Neural progenitor cell (in vitro differentiated cells): ENCODE data around the gene SBSN. TPM values are rescaled to one million over a fixed set of nuclear protein-coding genes. Genes with fewer than 3 reads are reported as not detected.

Experiments used
- DNase-seq: peaks from one replicate; pipeline ENCODE4 v3.0.0-alpha.2; 2016; ENCODE audit warnings: low spot score
- H2AFZ ChIP-seq: fragments of 200-600 bp; sonication (generic); replicated peaks from 2 replicates; pipeline ENCODE4 v1.6.1; 2016; ENCODE audit warnings: antibody characterized with exemption
- H3F3A ChIP-seq: fragments of 200-600 bp; sonication (generic); 2 replicates; pipeline ENCODE4 v1.6.1; 2016; ENCODE audit warnings: antibody characterized with exemption, low read depth
- H3K27ac ChIP-seq: fragments of 200-600 bp; sonication (generic); 2 replicates; pipeline ENCODE4 v1.5.1; 2016; ENCODE audit warnings: mild to moderate bottlenecking
- H3K27me3 ChIP-seq: fragments of 200-600 bp; sonication (generic); 2 replicates; pipeline ENCODE4 v1.6.1; 2016; ENCODE audit warnings: mild to moderate bottlenecking, moderate library complexity
- H3K36me3 ChIP-seq: fragments of 200-600 bp; sonication (generic); 2 replicates; pipeline ENCODE4 v1.5.1; 2016
- H3K4me1 ChIP-seq: fragments of 200-600 bp; sonication (generic); 2 replicates; pipeline ENCODE4 v1.6.1; 2016; ENCODE audit warnings: mixed run types
- H3K4me2 ChIP-seq: fragments of 200-600 bp; sonication (generic); 2 replicates; pipeline ENCODE4 v1.6.1; 2016
- H3K4me3 ChIP-seq: fragments of 200-600 bp; sonication (generic); 2 replicates; pipeline ENCODE4 v1.5.1; 2016
- H3K79me2 ChIP-seq: fragments of 200-600 bp; sonication (generic); 2 replicates; pipeline ENCODE4 v1.6.1; 2016; ENCODE audit warnings: low read depth
- H3K9ac ChIP-seq: fragments of 200-600 bp; sonication (generic); 2 replicates; pipeline ENCODE4 v1.6.1; 2016
- H3K9me3 ChIP-seq: fragments of 200-600 bp; sonication (generic); 2 replicates; pipeline ENCODE4 v1.5.1; 2016; ENCODE audit warnings: low read depth
- H4K20me1 ChIP-seq: fragments of 200-600 bp; sonication (generic); 2 replicates; pipeline ENCODE4 v1.6.1; 2016; ENCODE audit warnings: low read depth
- H3K27ac Mint-ChIP-seq: 3 replicates; pipeline ENCODE4 v1.8.0; 2021; ENCODE audit warnings: mixed read lengths
- H3K27me3 Mint-ChIP-seq: 2 replicates; pipeline ENCODE4 v1.8.0; 2022; ENCODE audit warnings: low read depth, mild to moderate bottlenecking, inconsistent platforms, moderate library complexity, mixed read lengths; ENCODE audit not compliant: insufficient read depth
- H3K36me3 Mint-ChIP-seq: 3 replicates; pipeline ENCODE4 v1.8.0; 2021; ENCODE audit warnings: mixed read lengths
- H3K4me1 Mint-ChIP-seq: 3 replicates; pipeline ENCODE4 v1.8.0; 2021; ENCODE audit warnings: mixed read lengths
- H3K4me3 Mint-ChIP-seq: 3 replicates; pipeline ENCODE4 v1.8.0; 2021; ENCODE audit warnings: mild to moderate bottlenecking, moderate library complexity, mixed read lengths
- H3K9me3 Mint-ChIP-seq: 3 replicates; pipeline ENCODE4 v1.8.0; 2020; ENCODE audit warnings: mixed read lengths
- EZH2 ChIP-seq: fragments of 200-600 bp; sonication (generic); IDR thresholded peaks from 2 replicates; pipeline ENCODE4 v1.6.1; 2017; ENCODE audit warnings: antibody characterized with exemption, mild to moderate bottlenecking, moderate library complexity
- EZH2phosphoT487 ChIP-seq: fragments of 200-600 bp; sonication (generic); IDR thresholded peaks from 2 replicates; pipeline ENCODE4 v1.6.1; 2017; ENCODE audit warnings: antibody characterized with exemption
- total RNA-seq: library from RNA; depleted of rRNA; stranded (reverse); fragments of >200 nt; gene quantifications from 2 replicates; pipeline ENCODE4 v1.2.3, GENCODE V29; 2015; ENCODE audit warnings: low replicate concordance
- TF ChIP-seq, protein P1 (sequence below): fragments of 200-600 bp; sonication (generic); IDR thresholded peaks from 2 replicates; pipeline ENCODE4 v1.5.1; 2017; ENCODE audit warnings: antibody characterized with exemption, mild to moderate bottlenecking

Gene SBSN
- total RNA-seq, 1 donor from 2014 or later = not detected

- Histone ChIP-seq H4K20me1 (peaks cover 12% of the 10 kb centered on the region), H3F3A (no peaks in the 10 kb centered on the region), H3K4me3 (peak overlapping the region; percentile 82), H3K27me3 (no peaks in the 10 kb centered on the region), H3K79me2 (peaks cover 35% of the 10 kb centered on the region), H2AFZ (peak overlapping the region; percentile 95), H3K36me3 (no peaks in the 10 kb centered on the region), H3K4me1 (peaks cover 11% of the 10 kb centered on the region), H3K9ac (peak overlapping the region; percentile 87), H3K27ac (no peak overlapping the region), H3K9me3 (no peaks in the 10 kb centered on the region), H3K4me2 (peak overlapping the region; percentile 96)
- no peak for TF ChIP-seq EZH2phosphoT487
- no peak for TF ChIP-seq EZH2
- TF ChIP-seq, protein P1, sequence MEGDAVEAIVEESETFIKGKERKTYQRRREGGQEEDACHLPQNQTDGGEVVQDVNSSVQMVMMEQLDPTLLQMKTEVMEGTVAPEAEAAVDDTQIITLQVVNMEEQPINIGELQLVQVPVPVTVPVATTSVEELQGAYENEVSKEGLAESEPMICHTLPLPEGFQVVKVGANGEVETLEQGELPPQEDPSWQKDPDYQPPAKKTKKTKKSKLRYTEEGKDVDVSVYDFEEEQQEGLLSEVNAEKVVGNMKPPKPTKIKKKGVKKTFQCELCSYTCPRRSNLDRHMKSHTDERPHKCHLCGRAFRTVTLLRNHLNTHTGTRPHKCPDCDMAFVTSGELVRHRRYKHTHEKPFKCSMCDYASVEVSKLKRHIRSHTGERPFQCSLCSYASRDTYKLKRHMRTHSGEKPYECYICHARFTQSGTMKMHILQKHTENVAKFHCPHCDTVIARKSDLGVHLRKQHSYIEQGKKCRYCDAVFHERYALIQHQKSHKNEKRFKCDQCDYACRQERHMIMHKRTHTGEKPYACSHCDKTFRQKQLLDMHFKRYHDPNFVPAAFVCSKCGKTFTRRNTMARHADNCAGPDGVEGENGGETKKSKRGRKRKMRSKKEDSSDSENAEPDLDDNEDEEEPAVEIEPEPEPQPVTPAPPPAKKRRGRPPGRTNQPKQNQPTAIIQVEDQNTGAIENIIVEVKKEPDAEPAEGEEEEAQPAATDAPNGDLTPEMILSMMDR = no peak
- Mint-ChIP-seq H3K4me1 (peaks cover 27% of the 10 kb centered on the region), H3K36me3 (peaks cover 5% of the 10 kb centered on the region), H3K27ac (no peak overlapping the region), H3K4me3 (peak overlapping the region; percentile 91), H3K27me3 (peaks cover 2% of the 10 kb centered on the region), H3K9me3 (no peaks in the 10 kb centered on the region)
- no peak for DNase-seq
Measured at GRCh38 chr19:35544110-35544802, 16.1 kb upstream of the SBSN start.

- H3K27me3 ChIP-seq = no peaks in the 10 kb centered on the region
- H3K4me3 Mint-ChIP-seq = peak overlapping the region; percentile 91
- peaks cover 35% of the 10 kb centered on the region for H3K79me2 ChIP-seq
- H3K4me3 ChIP-seq = no peak overlapping the region
- H3K36me3 Mint-ChIP-seq = peaks cover 2% of the 10 kb centered on the region
- no peak for DNase-seq
- no peaks in the 10 kb centered on the region for H3K9me3 Mint-ChIP-seq
- H3K4me1 Mint-ChIP-seq = peaks cover 23% of the 10 kb centered on the region
- H3K36me3 ChIP-seq = no peaks in the 10 kb centered on the region
- no peak overlapping the region for H3K27ac ChIP-seq
- H3F3A ChIP-seq = no peaks in the 10 kb centered on the region
- peaks cover 11% of the 10 kb centered on the region for H4K20me1 ChIP-seq
- no peak overlapping the region for H2AFZ ChIP-seq
- peak overlapping the region; percentile 96 for H3K4me2 ChIP-seq
- no peak overlapping the region for H3K9ac ChIP-seq
- TF ChIP-seq, protein P1 = no peak
- TF ChIP-seq EZH2 (no peak), EZH2phosphoT487 (no peak)
- peaks cover 11% of the 10 kb centered on the region for H3K4me1 ChIP-seq
- H3K9me3 ChIP-seq = no peaks in the 10 kb centered on the region
- no peak overlapping the region for H3K27ac Mint-ChIP-seq
- peaks cover 2% of the 10 kb centered on the region for H3K27me3 Mint-ChIP-seq
Measured at GRCh38 chr19:35543280-35544109, 15.4 kb upstream of the SBSN start.

- H4K20me1 ChIP-seq = peaks cover 11% of the 10 kb centered on the region
- H3K9me3 Mint-ChIP-seq = no peaks in the 10 kb centered on the region
- peaks cover 33% of the 10 kb centered on the region for H3K79me2 ChIP-seq
- peaks cover 2% of the 10 kb centered on the region for H3K36me3 Mint-ChIP-seq
- H3K27me3 ChIP-seq = no peaks in the 10 kb centered on the region
- H3K4me2 ChIP-seq = no peak overlapping the region
- no peak overlapping the region for H3K4me3 ChIP-seq
- H3K36me3 ChIP-seq = no peaks in the 10 kb centered on the region
- DNase-seq = no peak
- TF ChIP-seq, protein P1 = no peak
- TF ChIP-seq EZH2phosphoT487 (no peak), EZH2 (no peak)
- H2AFZ ChIP-seq = no peak overlapping the region
- H3K9ac ChIP-seq = no peak overlapping the region
- H3K27ac Mint-ChIP-seq = no peak overlapping the region
- peaks cover 11% of the 10 kb centered on the region for H3K4me1 ChIP-seq
- no peaks in the 10 kb centered on the region for H3F3A ChIP-seq
- H3K4me3 Mint-ChIP-seq = no peak overlapping the region
- no peak overlapping the region for H3K27ac ChIP-seq
- H3K9me3 ChIP-seq = no peaks in the 10 kb centered on the region
- H3K27me3 Mint-ChIP-seq = no peaks in the 10 kb centered on the region
- H3K4me1 Mint-ChIP-seq = peaks cover 21% of the 10 kb centered on the region
Measured at GRCh38 chr19:35542209-35542608, 14.1 kb upstream of the SBSN start.
